ENCODE data around the gene MMP2.

DNA sequence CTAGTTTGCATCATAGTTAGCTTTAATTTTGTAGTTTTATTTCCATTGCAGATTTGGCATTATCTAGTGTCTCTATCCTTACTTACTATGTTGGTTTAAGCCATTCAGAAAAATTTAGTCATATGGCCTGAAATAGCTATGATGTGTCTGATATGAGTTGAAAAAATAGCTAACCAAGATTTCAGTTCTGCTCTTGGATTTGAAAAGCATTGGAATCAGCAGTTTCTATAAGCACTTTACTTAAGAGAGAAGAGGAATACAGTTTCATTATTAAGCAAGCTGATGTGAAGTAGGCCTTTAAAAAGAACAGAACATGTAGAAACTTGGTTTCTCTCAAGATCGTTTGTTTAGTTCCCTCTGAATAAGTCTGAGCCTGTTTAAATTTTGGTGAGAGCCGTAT lies 55.8 kb downstream of the MMP2 start:
- TF ChIP-seq, protein P1, sequence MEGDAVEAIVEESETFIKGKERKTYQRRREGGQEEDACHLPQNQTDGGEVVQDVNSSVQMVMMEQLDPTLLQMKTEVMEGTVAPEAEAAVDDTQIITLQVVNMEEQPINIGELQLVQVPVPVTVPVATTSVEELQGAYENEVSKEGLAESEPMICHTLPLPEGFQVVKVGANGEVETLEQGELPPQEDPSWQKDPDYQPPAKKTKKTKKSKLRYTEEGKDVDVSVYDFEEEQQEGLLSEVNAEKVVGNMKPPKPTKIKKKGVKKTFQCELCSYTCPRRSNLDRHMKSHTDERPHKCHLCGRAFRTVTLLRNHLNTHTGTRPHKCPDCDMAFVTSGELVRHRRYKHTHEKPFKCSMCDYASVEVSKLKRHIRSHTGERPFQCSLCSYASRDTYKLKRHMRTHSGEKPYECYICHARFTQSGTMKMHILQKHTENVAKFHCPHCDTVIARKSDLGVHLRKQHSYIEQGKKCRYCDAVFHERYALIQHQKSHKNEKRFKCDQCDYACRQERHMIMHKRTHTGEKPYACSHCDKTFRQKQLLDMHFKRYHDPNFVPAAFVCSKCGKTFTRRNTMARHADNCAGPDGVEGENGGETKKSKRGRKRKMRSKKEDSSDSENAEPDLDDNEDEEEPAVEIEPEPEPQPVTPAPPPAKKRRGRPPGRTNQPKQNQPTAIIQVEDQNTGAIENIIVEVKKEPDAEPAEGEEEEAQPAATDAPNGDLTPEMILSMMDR (conservative IDR thresholded peaks at IDR 0.05): no peak
- TF ChIP-seq ZFX (IDR thresholded peaks at IDR 0.05): no peak

Measured in C4-2B (cell line).